Effector CD4-positive, alpha-beta T cell (primary cell): ENCODE results near the gene DDC. TPM values are rescaled to one million over a fixed set of nuclear protein-coding genes. Genes with fewer than 3 reads are reported as not detected.

Experiments
- DNase-seq: peaks from one replicate; pipeline ENCODE4 v3.0.0-alpha.2; 2020
- total RNA-seq: gene quantifications from one replicate; lab custom pipeline; 2026; lab: John Stamatoyannopoulos, UW

DDC gene, protein sequence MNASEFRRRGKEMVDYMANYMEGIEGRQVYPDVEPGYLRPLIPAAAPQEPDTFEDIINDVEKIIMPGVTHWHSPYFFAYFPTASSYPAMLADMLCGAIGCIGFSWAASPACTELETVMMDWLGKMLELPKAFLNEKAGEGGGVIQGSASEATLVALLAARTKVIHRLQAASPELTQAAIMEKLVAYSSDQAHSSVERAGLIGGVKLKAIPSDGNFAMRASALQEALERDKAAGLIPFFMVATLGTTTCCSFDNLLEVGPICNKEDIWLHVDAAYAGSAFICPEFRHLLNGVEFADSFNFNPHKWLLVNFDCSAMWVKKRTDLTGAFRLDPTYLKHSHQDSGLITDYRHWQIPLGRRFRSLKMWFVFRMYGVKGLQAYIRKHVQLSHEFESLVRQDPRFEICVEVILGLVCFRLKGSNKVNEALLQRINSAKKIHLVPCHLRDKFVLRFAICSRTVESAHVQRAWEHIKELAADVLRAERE
- not detected for total RNA-seq

DNA sequence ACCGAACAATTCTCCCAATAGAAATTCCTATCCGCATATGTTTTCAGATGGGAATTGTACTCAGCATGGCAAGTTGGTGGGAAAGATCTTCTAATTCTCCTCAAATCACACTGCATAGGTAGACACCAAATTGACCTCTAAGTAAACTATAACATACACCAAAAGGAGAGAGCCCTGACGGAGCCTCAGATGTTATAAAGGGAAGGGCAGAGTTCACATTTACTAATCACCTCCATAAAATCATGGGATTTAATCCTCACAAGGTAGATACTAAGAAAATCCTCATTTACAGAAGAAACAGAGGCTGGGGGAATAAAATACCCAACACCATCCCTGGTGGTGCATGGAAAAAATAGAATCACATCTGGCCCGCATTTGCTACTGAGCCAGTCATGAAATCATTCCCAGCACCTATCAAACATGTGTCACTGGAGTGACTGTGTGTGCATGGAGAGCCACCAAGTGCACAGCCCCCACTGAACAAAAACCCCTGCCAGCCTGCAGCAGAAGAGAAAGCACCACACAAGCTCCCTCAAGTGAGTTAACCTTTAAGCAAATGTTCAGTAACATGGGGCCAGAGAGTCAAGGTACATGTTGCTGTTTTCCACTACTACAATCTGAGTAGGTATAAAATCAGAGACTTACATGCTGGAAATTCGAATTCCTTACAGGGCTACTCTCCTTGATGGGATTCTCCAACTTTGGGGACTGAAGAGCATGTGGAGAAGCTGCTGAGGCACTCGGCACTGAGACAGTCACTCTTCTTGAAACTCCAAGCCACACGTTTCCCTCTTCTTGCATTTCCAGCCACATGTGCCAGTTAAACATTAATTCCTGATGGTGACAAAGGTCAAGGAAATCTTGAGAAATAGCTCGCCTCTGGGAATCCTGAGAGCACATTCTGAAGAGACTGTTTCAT, at the start of gene DDC:
Gene DDC (minus strand): TSS at position 766 of the 919 bp plus-strand sequence. CDS start 21,320 bp downstream, outside the sequence.
- DNase-seq = no peak

DNA sequence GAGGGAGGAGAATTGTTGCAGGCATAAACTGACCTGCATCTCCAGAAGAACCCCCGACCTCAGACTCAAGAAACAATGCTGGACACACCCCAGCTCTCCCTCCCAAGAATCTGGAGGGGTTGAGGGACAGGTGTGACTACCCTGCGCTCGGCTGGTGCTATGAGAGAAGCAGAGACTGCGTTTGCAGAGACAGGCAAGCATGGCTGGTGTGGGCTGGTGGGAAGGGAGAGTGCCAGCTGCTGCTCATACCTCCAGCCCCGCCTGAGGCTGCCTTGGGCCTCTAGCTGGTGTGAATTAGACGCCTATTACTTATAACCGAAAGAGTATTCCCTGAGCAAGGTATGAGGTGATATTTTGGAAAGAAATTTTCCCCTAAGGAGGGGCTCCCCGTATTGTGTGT, 48.3 kb upstream of the DDC start:
- no peak for DNase-seq

DNA sequence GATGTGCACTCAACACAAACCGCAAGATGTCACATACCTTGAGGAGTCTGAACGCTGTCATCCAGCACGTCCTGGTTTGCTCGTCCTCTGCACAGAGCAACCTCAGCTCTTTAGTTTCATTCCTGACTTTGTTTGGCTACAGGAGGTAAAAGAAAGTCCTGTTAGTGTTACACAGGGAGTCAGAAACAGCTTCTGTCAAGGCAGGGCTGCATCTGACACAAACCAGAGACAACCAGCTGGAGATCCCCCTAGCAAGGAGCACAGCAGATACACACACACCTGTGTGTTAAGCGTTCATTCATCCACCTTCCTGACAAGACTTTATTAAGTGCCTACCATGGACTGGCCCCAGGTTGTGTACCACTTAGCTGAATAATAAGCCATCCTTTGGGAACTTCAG, 47.5 kb upstream of the DDC start:
- DNase-seq = no peak

DNA sequence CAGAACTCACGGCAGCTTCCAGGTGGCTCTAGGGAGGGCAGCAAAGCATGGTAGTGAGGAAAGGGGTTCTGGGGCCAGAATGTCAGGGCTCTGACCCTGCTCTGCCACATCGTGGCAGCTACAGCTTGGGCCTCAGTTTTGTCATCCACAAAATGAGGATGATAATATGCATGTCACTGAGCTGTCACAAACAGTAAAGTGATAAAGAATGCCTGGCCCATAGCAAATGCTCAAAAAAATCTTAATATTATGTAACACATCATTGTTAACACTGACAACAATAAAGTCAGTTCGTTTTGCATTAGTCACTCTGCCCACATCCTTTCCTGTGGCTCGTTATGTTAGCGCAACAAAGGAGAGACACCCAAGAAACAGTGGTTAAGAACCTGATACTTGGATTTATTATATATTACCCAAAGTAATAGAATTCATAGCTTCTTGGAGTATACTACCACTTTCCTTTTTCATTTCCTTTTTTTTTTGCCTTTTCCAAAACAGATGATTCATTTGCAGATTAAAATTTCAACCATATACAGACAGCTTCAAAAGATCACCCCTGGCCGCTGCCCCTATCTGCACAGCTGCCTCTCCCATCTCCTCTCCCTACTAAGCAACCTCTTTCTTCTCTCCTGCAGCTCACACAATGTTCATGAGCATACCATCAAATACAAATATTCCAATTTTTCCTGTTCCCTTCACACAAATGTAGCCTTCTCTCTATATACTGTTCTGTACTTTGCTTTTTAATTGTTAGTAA, 45.5 kb upstream of the DDC start:
- DNase-seq = peak; percentile 38

DNA sequence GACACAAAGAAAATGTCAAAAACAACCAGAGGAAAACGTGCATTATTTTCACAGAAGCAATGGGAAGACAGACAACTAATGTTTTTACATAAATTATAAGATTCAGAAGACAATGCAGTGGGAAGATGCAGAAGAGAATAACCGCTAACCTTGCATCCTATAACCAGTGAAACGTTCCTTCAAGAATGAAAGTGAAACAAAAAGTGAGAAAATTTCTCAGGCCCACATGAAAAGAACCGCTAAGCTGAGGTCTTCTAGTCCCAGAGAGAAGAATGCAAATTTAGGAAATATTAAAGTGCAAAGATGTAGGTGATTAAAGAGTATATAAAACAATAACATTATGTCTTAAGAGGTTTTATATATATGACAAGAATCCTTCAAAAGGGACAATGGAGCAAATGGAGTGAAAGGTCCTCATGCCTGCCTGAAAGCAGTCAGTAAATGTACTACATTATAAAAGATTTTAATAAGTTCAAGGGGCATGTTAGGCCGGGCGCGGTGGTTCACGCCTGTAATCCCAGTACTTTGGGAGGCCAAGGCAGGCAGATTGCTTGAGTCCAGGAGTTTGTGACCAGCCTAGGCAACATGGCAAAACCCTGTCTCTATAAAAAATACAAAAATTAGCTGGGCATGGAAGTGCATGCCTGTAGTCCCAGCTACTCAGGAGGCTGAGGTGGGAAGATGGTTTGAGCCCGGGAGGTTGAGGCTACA, 43.1 kb upstream of the DDC start:
- no peak for DNase-seq

DNA sequence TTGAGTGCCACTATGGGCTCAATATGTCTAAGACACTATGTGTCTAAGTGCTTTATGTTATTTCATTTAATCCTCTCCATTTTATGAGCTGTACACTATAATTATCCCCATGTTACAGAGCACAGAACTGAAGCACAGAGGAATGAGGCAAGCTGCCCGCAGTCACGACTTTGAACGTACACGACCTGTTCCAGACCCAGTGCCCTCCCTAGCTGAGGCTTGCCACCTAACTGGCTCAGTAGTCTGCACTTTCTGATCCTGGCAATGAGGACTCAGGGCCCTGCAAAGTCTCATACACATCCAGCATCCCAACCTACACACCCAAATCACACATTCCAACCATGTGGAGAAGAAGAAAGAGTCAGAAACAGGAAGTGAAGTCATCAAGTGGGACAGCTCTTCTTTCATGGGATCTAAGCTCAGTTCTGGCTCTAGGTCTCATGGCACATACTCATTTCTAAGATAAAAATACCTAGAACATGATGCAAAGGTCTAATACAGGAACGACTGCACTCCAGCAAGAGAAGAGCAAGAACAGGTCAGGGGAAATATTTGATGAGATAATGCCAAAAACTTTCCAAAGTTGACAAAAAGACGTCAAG, 42.4 kb upstream of the DDC start:
- no peak for DNase-seq

DNA sequence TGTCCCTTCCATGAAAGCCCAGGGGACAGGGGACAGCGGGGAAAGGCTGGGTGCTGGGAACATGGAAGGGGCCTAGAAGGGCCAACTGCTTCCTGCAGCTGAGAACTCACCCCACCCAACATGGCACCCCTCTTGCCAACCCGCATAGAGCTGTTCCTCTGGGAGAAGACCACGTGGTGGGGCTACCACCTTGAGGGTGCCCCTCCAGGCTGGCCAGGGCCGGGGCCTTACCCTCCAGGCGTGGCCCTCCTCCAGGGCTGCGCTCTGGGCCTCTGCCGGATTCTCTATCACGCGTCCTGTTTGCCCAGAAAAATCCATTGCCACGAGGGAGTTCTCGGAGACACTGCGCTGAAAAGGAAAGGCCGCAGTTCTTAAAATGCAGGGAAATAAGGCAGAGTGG, 39.9 kb upstream of the DDC start:
- no peak for DNase-seq

DNA sequence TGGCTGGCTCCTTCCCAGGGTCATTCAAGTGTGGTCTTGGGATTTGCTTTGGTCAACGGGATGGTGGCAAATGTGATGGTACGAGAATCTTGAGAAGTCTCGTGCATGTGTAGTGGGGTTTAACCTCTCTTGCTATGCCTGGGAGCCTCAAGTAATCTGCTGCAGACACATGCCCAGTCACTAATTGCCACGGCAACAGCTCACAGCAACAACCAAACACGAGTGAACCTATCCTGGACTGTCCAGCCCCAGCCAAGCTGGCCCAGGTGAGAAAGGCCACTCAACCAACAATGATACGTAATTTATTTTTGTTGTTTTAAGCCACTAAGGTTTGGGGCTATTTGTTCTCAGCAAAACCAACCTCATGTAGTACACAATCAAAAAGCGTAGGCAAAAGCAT, 38.1 kb upstream of the DDC start:
- DNase-seq = no peak

DNA sequence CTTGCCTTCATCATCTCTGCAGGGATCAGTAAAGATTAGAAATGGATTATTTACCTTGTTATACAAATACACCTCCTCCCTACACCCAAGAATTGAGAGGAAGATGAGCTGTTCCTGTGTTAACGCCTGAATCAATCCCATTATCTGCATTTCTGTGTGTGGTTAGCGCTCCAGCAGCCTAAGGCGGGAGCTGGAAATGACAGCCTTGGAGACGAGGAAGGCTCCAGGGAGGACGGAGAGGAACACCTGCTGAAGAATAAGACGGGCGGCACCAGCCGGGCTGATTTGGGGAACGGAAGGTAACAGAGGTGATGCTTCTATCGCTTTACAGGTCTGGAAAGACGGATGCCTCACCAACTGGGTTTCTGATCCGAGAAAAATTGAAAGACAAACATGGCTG, 34.2 kb upstream of the DDC start:
- DNase-seq = no peak

DNA sequence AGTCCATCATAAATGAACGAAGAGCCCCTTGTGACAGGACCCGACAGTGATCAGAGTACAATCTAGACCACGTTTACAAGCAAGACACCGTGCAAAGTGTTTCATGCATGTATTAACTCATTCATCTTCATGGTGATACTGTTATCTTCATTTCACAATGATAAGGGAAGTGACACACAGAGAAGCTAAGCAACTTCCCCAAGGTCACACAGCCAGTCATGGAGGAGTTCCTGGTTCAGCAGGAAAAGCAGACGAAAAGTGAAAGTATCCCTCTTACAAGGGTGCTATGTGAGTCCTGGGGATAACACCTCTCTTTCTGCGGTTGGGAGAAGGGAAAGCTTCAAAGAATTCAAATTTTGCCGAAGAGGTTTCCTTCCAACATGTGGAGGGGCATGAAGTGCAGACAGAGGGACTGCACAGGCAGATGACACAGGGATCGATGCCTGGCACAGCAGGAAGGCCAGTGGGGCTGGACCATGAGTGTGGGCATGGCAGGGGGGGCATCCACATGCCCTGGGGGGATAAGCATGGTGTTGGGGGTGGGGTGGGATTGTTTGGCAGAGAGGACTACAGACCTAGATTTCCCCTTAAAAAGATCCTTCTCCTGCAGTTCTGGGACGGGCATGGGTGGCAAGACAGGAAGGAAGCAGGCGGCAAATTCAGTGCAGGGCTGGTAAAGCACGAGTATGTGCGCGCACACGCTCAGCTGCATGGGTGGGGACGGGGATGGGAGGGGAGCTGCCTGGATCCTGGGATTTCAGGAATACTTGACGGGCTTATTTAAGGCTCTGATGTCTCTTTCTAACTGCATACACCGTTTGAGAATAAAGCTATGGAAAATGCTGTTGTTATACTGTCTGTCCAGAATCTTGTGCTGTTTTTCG, 33.5 kb upstream of the DDC start:
- no peak for DNase-seq

DNA sequence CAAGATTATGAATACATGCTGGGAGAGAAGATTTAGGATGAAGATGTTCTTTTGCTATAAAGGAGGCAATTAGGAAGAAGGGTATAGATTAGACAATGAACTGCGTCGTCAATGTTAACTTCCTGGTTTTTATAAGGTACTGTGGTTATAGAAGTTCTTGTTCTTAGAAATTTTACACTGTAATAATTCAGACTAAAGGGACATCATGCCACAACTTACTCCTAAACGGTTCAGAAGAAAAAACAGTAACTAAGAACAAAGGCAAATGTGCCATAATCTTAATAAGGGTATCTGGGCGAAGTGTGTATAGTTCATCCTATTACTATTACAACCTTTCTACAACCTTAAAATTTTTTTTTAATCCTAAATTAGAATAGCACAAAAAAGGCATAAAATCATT, 31.3 kb upstream of the DDC start:
- no peak for DNase-seq

DNA sequence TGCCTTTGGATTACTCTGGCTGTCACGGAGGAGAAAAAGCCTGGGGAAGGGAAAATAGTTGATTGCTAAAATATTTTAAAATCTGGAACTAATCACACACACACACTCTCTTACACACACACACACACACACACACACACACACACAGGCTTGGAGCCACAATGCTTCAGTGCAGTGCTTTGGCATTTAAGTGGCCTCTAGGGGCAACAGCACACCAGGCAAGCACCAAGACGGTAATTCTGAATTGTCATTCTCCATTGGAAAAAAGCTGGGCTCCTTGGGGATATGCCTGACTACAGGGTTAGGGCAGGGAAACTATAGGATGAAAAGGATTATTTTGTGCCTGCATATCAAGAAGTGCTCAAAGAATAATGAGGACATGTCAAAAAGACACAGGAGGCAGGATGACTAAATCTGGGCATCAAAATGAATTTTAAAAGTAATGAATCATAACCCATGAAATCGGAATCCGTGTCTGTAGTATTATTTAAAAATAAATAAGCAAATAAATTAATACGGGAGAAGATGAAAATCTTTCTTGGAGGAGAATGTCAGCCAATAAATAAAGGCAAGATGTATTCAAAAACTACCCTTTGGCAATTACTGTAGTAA, 30.4 kb upstream of the DDC start:
- DNase-seq = no peak

DNA sequence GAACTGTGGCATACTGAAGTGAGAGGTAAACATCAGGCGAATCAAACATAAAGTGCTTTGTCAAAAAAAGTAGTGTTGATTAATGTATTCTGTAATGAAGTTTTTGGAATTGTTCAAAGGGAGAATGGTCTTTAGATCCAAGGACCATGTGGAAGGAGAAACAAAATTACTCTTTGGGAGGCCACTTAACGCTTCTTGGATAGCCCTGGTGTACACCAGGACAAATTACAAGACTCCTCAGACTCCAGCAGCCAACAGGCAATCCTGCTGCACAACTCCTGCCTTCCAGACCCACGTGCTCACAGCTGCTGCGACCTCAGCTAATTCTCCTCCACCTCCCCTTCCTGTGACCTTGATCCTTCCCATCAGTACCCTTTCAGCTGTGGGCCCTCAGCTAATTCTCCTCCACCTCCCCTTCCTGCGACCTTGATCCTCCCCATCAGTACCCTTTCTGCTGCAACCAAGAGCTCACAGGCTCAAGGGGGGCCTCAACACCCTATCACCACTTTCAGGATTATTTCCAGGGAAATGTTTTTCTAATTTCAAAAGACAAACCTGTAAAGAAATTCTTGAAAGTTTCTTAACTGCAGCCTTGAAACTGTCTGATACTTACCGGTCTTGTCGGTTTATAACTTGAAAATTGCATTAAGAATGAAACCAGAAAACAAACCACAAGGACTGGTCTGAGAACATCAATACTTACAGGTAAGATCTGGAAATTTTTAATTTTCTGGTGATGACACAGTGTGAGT, 29.7 kb upstream of the DDC start:
- DNase-seq = no peak

DNA sequence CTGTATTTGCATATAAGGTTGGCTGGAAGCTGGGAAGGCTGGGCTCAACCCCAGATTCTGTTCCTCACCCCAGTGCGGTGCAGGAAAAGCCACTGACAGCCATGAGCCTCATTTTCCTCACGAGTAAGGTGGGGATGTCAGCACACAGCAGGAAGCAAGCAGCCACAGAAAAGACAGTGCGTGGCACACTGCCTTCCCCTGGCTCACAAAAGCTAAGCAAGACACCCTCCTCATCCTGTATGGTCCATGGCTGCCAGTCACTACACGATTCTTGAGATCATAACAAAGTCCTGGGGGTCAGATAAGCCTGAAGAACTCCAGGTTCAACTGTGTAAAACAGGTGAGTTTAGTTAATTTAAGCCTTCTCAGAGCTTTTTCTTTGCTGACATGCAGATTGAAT, 28.9 kb upstream of the DDC start:
- DNase-seq = no peak

DNA sequence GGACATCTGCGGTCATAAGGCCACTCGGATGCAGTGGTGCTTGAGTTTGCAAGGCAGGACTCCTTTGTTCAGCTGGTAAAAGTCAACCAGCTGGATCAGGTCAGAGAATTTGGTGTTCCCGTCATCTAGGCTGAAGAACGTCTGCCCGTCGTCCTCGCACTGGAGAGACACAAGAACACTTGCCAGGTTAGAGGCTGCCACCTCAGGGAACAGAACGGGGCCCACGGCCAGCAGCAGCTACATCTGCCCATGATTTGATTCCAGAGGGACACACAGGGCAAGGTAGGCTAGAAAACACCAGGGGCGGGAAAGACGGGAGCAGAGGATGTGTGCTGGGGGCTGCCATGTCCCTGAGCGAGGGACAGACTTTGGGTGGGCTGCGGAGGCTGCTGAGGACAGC, 27.7 kb upstream of the DDC start:
- no peak for DNase-seq

DNA sequence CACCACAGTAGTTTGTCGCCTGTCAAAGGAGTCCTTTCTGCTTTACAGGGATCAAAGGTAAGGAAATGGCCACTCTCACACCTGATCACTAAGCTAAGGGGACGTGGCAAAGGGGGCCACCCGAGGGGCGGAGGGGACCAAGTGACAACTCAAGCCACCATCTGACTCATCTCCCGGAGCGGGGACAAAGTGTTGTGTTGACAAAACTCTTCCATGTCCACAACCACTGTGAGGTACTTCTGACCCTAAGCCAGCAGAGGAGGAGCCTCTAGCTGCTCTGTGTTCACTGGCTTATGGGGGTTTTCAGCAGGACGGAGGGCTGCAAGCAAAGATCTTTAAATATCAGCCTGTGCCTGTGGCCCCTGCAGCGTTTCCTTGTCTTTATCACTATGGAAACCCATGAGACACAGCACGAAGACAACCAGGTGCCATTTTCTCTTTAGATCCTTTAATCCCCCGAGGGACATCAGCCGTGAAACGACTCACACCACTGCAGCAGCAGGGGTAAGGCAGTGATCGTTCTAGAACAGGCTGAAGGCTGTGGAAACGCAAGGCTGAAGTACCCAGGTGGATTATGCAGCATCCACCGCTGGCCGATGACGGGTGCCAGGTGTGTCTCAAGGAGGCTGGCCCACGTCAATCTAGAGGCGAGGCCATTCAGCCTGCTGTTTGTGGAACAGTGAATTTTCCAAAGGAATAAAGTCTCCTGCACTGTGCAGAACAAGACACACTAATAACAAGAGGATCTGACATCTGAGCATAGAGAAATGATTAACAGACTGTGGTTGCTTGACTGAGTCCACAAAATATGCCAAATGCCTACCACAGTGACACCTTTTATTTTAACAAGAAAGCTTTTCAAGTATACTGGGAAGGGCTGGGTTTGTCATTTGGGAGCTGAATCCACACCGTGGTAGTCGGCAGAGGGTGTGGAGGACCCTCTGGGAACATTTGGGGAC, 26.6 kb upstream of the DDC start:
- DNase-seq = no peak

DNA sequence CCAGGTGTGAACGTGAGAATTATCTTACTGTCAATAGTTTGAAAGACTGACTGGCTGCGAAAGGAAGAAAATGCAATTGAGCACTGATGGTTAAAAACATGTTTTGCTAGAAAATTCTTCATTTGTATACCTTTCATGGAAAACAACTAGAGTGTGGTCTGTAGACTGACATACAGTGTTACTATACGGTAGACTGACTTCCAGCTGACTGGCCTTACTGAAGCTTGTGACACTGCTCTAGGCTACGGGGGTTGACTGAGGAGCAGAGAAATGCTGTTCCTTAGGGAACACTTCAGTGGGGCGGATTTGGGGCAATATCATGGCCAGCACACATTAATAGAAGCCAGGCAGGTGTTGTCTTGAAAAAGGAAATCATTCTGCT, 25.9 kb upstream of the DDC start:
- no peak for DNase-seq

DNA sequence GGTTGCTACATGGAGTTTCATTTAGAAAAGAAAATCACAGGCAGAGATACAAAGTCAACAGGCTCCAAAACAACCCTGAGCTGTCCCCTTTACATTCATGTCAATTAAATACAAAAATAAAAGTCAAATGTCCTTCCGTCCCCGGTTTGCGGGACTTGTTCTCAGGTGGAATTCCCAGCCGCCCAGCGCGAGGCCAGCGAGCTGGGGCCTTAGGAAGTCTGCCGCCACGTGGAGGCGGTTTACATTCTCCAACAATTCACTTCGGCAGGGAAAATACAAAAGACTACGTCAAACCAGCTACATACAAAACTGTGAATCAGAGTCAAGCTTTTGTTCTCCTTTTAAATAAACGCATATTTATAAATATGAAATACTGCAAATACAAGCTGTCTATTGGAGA, 25.3 kb upstream of the DDC start:
- no peak for DNase-seq
